ENCODE results near the gene LEFTY2.
"Not testable (repeated sequence)": the region's sequence is repeated elsewhere in the genome, so short reads cannot be mapped to it uniquely, and the experiment has no call there.

LEFTY2 gene

DNA sequence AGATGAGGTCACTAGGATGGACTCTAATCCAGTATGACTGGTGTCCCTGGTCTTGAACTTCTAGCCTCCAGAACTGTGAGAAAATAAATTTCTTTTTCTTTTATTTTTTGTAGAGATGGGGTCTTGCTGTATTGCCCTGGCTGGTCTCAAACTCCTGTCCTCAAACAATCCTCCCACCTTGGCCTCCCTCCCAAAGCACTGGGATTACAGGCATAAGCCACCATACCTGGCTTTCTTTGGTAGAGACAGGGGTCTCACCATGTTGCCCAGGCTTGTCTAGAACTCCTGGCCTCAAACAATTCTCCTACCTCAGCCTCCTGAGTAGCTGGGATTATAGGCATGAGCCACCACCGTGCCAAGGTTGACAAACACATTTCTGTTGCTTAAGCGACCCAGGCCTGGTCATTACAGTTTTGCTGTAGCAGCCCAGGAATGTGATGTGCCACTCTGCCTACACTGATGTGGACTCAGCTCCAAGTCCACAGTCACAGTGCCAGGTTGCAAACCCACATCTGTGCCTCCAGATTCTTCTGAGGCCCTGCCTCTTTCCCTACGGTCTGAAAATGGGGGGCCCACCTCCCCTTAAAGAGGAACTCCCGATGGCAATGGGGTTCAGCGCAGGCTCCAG is 32.9 kb downstream of the LEFTY2 start:
- DNase-seq: no peak

GRCh38 chr1:225907341-225907740 is 33.7 kb downstream of the LEFTY2 start:
- no peak for DNase-seq

DNA sequence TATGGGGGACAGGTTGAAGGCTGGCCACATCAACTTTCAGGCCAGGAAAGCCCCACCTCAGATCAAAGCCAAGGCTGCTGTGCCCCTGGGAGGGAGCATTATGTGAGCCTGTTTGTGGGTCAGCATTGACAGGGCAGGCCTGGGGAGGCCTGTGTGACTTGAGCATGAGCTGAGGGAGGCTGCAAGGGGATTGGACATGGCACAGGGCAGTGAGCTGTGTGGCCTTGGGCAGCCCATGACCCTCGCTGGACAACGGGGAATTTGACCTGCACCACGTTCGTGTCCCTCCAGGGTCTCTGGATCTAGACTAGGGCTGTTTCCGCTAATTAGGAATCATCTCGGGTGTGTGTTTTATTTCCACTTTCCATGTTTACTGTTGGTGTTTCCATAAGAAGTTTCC is 34.6 kb downstream of the LEFTY2 start:
- no peak for DNase-seq

GRCh38 chr1:225903623-225904022 is 37.4 kb downstream of the LEFTY2 start:
- no peak for DNase-seq

DNA sequence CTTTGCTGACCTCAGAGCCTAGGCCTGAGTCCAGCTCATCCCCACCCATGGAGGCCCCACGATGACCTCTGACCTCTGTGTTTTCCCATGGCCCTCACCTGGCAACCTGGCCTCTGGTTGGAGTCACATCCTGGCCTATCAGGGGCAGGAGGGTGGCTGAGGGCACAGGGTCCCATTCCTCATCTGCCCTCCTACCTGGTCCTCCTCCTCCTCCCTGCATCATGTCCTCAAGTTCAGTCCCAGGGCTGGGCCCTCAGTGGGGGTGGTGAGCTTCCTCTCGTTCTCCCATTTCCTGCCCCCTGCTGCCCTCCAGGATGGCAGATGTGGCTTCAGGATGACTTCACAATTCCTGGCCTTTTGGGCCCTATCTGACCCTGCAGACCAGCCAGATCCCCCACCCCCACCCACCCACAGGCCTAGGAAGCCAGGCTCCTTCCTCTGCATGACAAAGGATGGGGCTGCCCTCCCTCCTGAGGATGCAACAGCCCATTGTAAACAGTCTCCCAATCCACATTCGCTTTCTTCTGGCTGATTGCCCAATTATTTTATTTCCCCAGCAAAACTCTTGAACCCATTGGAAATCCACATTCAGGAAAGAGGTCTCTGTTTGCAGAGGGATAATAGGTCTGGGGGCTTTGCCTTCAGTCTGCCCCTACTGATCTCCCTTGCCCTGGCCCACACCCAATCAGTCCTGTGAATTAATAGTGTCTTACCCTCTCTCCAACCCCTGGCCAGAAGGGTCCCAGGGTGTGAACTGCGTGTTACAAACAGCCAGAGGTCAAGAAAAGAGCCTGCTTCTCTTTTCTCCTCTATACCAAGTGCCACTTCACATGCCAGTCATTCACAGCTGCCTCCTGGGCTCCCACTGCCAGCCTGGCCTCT is 41.7 kb downstream of the LEFTY2 start:
- no peak for DNase-seq

GRCh38 chr1:225897595-225898514 is 43.2 kb downstream of the LEFTY2 start:
- no peak for DNase-seq

DNA sequence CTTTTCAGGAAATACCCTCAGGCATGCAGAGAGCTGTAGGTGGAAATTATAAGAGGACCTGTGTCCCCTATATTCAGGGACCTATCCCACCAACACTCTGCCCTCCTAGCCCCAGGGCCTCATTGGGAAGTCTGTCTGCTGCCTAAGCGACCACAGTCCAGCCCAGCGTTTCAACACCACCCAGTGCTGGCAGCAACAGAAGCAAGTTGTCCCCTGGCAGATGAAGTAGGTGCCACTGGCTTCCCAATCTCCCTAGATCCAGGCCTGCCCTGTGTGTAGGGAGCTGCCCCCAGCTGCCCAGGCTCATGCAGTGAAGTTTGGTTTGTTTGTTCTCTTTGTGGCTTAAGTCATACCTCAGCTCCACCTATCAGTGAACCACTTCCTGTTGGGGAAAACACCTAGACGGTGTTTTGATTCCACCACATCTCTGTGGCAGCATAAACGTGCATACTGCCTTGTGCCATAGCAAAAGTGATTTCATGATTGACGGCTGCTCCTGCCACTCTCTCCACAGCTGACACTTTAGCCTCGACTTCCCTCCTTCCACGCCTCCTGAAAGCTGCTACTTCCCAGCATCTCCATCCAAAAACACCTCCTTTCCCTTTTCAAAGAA is 44.0 kb downstream of the LEFTY2 start:
- DNase-seq: no peak

- no peak for DNase-seq
Measured at GRCh38 chr1:225896494-225896893, 44.5 kb downstream of the LEFTY2 start.

DNA sequence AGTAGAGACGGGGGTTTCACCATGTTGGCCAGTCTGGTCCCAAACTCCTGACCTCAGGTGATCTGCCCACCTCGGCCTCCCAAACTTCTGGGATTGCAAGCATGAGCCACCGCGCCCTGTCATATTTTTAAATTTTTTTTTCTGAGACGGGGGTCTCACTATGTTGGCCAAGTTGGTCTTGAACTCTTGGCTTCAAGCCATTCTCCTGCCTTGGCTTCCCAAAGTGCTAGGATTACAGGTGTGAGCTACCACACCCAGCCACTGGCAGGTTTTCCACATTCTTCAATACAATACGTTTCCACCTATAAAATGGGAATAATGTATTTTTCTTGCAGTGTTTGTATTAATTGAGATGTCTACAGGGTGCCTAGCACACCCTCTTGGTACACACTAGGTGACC is 48.7 kb downstream of the LEFTY2 start:
- DNase-seq: no peak

GRCh38 chr1:225891229-225891972 is 49.6 kb downstream of the LEFTY2 start:
- DNase-seq: no peak

GRCh38 chr1:225890346-225891228 is 50.4 kb downstream of the LEFTY2 start:
- no peak for DNase-seq

DNA sequence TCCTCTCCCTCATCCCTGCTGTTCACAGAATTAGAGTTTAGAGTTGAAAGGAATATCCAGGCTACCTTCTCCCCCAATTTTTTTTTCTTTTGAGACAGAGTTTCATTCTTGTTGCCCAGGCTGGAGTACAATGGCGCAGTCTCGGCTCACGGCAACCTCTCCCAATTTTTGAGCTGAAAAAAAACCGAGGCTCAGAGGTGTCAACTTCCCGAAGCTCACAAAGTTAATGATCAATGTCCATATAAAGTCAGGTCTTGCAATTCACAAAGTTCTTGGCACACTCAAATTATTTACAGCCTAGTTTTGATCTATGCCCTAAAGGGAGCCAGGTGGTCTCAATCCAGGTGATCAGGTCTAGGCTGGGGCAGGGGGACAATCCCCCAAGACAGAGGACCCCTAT is 51.3 kb downstream of the LEFTY2 start:
- DNase-seq: no peak

DNA sequence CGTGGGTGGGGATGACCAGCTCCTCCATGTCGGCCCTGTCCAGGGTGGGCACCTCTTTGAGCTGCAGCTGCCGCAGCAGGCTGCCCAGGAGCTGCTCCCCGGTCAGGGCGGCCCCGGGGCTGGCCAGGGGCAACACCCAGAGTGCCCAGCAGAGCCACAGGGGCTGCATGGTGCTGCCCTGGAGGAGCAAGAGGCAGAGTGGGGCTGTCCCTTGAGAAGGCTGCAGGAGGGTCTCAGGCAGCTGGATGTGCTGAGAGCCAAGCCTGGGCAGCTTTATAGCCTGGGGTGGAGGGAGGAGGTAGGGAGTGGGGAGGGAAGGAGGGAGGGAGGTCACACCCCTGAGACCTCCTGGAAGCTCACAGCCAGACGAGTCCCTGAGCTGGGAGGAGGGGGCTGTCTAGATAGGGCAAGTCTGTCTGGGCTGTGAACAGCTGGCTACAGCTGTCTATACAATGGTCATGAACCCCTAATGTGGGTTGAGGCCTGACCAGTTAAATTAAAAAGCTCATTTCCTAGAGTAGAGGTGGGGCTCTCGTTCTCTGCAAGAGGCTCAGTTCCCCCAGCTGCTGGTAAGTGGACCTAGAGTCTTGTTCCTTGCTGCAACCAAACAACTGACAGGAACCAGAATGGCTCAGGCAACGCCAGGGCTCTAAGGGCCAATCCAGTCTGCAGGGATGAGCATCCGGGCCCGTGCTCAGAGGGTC is 52.0 kb downstream of the LEFTY2 start, which contains the start of gene LEFTY1:
Gene LEFTY1 (minus strand): TSS at position 249 of the 704 bp plus-strand sequence. CDS start 80 bp downstream, at position 169.
- no peak for DNase-seq

- no peak for DNase-seq
Measured at GRCh38 chr1:225888289-225888897, 52.6 kb downstream of the LEFTY2 start.

GRCh38 chr1:225887554-225888288 is 53.3 kb downstream of the LEFTY2 start:
- DNase-seq: not testable (repeated sequence)

DNA sequence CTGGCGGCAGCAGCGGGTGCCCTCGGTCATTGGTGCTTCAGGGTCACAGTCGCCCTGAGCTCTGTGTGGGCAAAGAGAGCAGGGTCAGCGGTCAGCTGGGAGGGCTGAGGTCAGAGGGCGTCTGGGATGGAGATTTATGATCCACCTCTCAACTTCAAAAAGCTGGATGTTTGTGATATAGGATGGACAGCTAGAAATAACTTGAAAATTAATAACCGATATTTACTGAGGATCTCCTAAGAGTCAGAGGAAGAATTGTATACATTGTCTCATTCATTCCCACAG is 54.0 kb downstream of the LEFTY2 start:
- DNase-seq: no peak

Data from amygdala (tissue), 56 donors.